GM18520 (cell line): ENCODE results near the gene TPRN.

ENCODE experiments used
- ATAC-seq: cut with Tn5 transposase; IDR thresholded peaks from one replicate; pipeline ENCODE4 v1.9.1; 2021; ENCODE audit not compliant: unreplicated experiment

TPRN gene

GRCh38 chr9:137225699-137226331 is 25.3 kb upstream of the TPRN start:
- ATAC-seq = no peak

GRCh38 chr9:137224830-137225694 is 24.5 kb upstream of the TPRN start, which contains the start of gene CYSRT1:
Gene CYSRT1, plus strand, starts transcription at chr9:137225174. Its CDS starts 448 bp downstream, at chr9:137225622.
- no peak for ATAC-seq

- peak; percentile 75 for ATAC-seq
These were observed 22.8 kb upstream of the TPRN start for GRCh38 chr9:137223078-137223970.

GRCh38 chr9:137222190-137223077 is 21.9 kb upstream of the TPRN start, which contains the start of gene RNF208:
Gene RNF208, minus strand, starts transcription at chr9:137222240. Its CDS starts 1,028 bp downstream, at chr9:137221212.
- ATAC-seq = no peak

GRCh38 chr9:137221506-137222111 is 21.1 kb upstream of the TPRN start:
- ATAC-seq = no peak

- no peak for ATAC-seq
These were observed 20.6 kb upstream of the TPRN start for GRCh38 chr9:137221095-137221505.

GRCh38 chr9:137220317-137221094 is 20.0 kb upstream of the TPRN start:
- no peak for ATAC-seq

- no peak for ATAC-seq
These were observed 19.3 kb upstream of the TPRN start for GRCh38 chr9:137219757-137220316.

- ATAC-seq = no peak
These were observed 18.3 kb upstream of the TPRN start for GRCh38 chr9:137218754-137219271.

GRCh38 chr9:137218212-137218753 is 17.7 kb upstream of the TPRN start:
- no peak for ATAC-seq

GRCh38 chr9:137217276-137218211 is 17.0 kb upstream of the TPRN start:
- no peak for ATAC-seq

GRCh38 chr9:137216188-137216965 is 15.8 kb upstream of the TPRN start:
- no peak for ATAC-seq

- no peak for ATAC-seq
These were observed 14.8 kb upstream of the TPRN start for GRCh38 chr9:137215196-137215986.

- ATAC-seq = no peak
These were observed 14.1 kb upstream of the TPRN start for GRCh38 chr9:137214620-137215019.
